K562 (cell line): ENCODE measurements around the gene NRG2. TPM values are rescaled to one million over a fixed set of nuclear protein-coding genes. Genes with fewer than 3 reads are reported as not detected.

ENCODE experiments used
- ADNP ChIP-seq: fragments of 200-800 bp; sonication (Bioruptor generic); IDR thresholded peaks from 2 replicates; pipeline ENCODE4 v1.6.1; 2016; ENCODE audit warnings: missing genetic modification characterization, missing compliant biosample characterization
- CBFB ChIP-seq: sonication (generic); formaldehyde crosslinking; IDR thresholded peaks from 2 replicates; pipeline ENCODE4 v1.4.0; 2020; ENCODE audit warnings: mild to moderate bottlenecking, missing genetic modification reagents
- CBX5 ChIP-seq: IDR thresholded peaks from 2 replicates; pipeline ENCODE4 v1.6.1; 2014; ENCODE audit warnings: low read depth, borderline replicate concordance
- CEBPB ChIP-seq: fragments of 450-650 bp; IDR thresholded peaks from 2 replicates; pipeline ENCODE4 v1.6.1; 2016; ENCODE audit warnings: missing genetic modification characterization, missing compliant biosample characterization
- FOSL1 ChIP-seq: fragments of 200-800 bp; sonication (Bioruptor generic); conservative IDR thresholded peaks from 2 replicates; pipeline ENCODE4 v1.6.1; 2016; ENCODE audit warnings: missing genetic modification characterization, missing compliant biosample characterization
- NR2C2 ChIP-seq, 2 experiments: fragments of 200-800 bp in 1 of 2; sonication (Bioruptor generic) in 1 of 2; sonication (generic) in 1 of 2; formaldehyde crosslinking in 1 of 2; IDR thresholded peaks; 2 replicates each; pipeline versions ENCODE4 v1.6.1 to v1.8.0; 2016 to 2022; ENCODE audit warnings: mild to moderate bottlenecking in 1 of 2, missing compliant biosample characterization in 1 of 2, missing genetic modification characterization in 1 of 2, missing genetic modification reagents in 1 of 2
- PCBP1 ChIP-seq: fragments of 200-400 bp; formaldehyde crosslinking; IDR thresholded peaks from 2 replicates; pipeline ENCODE4 v1.6.1; 2018; ENCODE audit warnings: mild to moderate bottlenecking, low read depth, low read length; ENCODE audit not compliant: poor library complexity, severe bottlenecking
- SMC3 ChIP-seq: conservative IDR thresholded peaks from 2 replicates; pipeline ENCODE4 v1.6.1; 2011; ENCODE audit warnings: low read depth, low read length, improper control_type of control experiment; ENCODE audit not compliant: insufficient read depth
- SUPT5H ChIP-seq: fragments of 450-650 bp; IDR thresholded peaks from 2 replicates; pipeline ENCODE4 v1.6.1; 2016
- ZNF41 ChIP-seq: fragments of 250-450 bp; sonication (Bioruptor Pico); conservative IDR thresholded peaks from 2 replicates; pipeline ENCODE4 v1.4.0; 2020; ENCODE audit warnings: mild to moderate bottlenecking
- ZNF76 ChIP-seq: fragments of 250-450 bp; sonication (Bioruptor Pico); IDR thresholded peaks from 2 replicates; pipeline ENCODE4 v1.4.0; 2020; ENCODE audit warnings: mild to moderate bottlenecking, moderate library complexity, borderline replicate concordance
- polyA plus RNA-seq, 8 experiments: library from polyadenylated mRNA; depleted of rRNA in 4 of 8; stranded (reverse) in 5 of 8; unstranded in 3 of 8; fragments of >200 nt; fragmentation: Nextera tagmentation in 2 of 8; fragmentation: Illumina TruSeq in 1 of 8; extraction: Ambion mirVana in 2 of 8; extraction: Trizol in 1 of 8; gene quantifications; 2 replicates each; pipeline versions ENCODE4 v1.2.1 to v1.2.3, GENCODE V29; 2011 to 2014; ENCODE audit warnings: inconsistent platforms in 1 of 8, missing spikeins in 1 of 8
- total RNA-seq, 7 experiments: library from RNA; depleted of rRNA in 6 of 7; stranded (reverse); fragments of >200 nt in 6 of 7; fragmentation: Illumina TruSeq in 2 of 7; extraction: Trizol in 2 of 7; gene quantifications; 2 replicates each; pipeline versions ENCODE4 v1.2.1 to v1.2.3, GENCODE V29; 2011 to 2021; ENCODE audit warnings: low replicate concordance in 1 of 7
- TF ChIP-seq, protein P1 (sequence below): fragments of 450-650 bp; IDR thresholded peaks from 2 replicates; pipeline ENCODE4 v1.7.1; 2018; ENCODE audit warnings: mild to moderate bottlenecking, low read depth; ENCODE audit not compliant: partially characterized antibody
- TF ChIP-seq, protein P2 (sequence below): fragments of 450-650 bp; IDR thresholded peaks from 2 replicates; pipeline ENCODE4 v1.6.1; 2017; ENCODE audit warnings: mild to moderate bottlenecking, moderate library complexity
- TF ChIP-seq, protein P3 (sequence below): sonication (generic); formaldehyde crosslinking; IDR thresholded peaks from 2 replicates; pipeline ENCODE4 v1.8.1; 2023; ENCODE audit warnings: missing genetic modification reagents, mild to moderate bottlenecking, borderline replicate concordance
- TF ChIP-seq, protein P4 (sequence below): conservative IDR thresholded peaks from 2 replicates; pipeline ENCODE4 v1.6.1; 2011; ENCODE audit warnings: low read depth, mild to moderate bottlenecking, low read length; ENCODE audit not compliant: control insufficient read depth

NRG2 gene
- total and polyA plus RNA-seq, 9 of the 15 experiments (the other 6 are each of a cell fraction or from before 2014, with no cell fraction given), result not detected

DNA sequence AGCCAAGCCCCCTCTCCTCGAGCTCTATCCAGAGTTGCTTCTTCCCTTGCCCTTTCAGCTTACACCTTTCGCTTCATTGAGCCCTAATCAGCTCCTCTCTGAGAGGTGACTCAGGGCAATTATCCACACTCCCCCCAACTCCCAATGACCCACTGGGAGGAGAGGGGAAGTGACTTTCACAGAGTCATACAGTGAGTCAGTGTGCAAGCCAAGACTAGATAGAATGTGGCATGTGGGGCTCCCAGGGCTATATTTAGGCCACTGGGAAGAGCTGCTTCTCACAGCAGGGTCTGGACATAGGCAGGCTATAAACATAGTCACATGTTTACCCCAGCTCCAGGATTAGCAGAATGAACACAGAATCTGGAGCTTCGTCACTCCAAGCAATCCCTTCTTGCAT lies 57.4 kb downstream of the NRG2 start (continued):
- TF ChIP-seq SMC3 (no peak), PCBP1 (no peak), ZNF41 (no peak), CBFB (no peak), NR2C2 (CRISPR knock-in tag; IDR thresholded peaks at IDR 0.05) (no peak), NR2C2 (tag; IDR thresholded peaks at IDR 0.05) (no peak; the same call in 1 of the 2 replicates), FOSL1 (peak; percentile 99), ZNF76 (CRISPR knock-in tag) (no peak), CBX5 (no peak), SUPT5H (no peak), CEBPB (tag) (no peak), ADNP (tag) (no peak)
- TF ChIP-seq, protein P1, sequence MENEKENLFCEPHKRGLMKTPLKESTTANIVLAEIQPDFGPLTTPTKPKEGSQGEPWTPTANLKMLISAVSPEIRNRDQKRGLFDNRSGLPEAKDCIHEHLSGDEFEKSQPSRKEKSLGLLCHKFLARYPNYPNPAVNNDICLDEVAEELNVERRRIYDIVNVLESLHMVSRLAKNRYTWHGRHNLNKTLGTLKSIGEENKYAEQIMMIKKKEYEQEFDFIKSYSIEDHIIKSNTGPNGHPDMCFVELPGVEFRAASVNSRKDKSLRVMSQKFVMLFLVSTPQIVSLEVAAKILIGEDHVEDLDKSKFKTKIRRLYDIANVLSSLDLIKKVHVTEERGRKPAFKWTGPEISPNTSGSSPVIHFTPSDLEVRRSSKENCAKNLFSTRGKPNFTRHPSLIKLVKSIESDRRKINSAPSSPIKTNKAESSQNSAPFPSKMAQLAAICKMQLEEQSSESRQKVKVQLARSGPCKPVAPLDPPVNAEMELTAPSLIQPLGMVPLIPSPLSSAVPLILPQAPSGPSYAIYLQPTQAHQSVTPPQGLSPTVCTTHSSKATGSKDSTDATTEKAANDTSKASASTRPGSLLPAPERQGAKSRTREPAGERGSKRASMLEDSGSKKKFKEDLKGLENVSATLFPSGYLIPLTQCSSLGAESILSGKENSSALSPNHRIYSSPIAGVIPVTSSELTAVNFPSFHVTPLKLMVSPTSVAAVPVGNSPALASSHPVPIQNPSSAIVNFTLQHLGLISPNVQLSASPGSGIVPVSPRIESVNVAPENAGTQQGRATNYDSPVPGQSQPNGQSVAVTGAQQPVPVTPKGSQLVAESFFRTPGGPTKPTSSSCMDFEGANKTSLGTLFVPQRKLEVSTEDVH, result no peak
- TF ChIP-seq, protein P2, sequence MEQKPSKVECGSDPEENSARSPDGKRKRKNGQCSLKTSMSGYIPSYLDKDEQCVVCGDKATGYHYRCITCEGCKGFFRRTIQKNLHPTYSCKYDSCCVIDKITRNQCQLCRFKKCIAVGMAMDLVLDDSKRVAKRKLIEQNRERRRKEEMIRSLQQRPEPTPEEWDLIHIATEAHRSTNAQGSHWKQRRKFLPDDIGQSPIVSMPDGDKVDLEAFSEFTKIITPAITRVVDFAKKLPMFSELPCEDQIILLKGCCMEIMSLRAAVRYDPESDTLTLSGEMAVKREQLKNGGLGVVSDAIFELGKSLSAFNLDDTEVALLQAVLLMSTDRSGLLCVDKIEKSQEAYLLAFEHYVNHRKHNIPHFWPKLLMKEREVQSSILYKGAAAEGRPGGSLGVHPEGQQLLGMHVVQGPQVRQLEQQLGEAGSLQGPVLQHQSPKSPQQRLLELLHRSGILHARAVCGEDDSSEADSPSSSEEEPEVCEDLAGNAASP, result no peak
- TF ChIP-seq, protein P3, sequence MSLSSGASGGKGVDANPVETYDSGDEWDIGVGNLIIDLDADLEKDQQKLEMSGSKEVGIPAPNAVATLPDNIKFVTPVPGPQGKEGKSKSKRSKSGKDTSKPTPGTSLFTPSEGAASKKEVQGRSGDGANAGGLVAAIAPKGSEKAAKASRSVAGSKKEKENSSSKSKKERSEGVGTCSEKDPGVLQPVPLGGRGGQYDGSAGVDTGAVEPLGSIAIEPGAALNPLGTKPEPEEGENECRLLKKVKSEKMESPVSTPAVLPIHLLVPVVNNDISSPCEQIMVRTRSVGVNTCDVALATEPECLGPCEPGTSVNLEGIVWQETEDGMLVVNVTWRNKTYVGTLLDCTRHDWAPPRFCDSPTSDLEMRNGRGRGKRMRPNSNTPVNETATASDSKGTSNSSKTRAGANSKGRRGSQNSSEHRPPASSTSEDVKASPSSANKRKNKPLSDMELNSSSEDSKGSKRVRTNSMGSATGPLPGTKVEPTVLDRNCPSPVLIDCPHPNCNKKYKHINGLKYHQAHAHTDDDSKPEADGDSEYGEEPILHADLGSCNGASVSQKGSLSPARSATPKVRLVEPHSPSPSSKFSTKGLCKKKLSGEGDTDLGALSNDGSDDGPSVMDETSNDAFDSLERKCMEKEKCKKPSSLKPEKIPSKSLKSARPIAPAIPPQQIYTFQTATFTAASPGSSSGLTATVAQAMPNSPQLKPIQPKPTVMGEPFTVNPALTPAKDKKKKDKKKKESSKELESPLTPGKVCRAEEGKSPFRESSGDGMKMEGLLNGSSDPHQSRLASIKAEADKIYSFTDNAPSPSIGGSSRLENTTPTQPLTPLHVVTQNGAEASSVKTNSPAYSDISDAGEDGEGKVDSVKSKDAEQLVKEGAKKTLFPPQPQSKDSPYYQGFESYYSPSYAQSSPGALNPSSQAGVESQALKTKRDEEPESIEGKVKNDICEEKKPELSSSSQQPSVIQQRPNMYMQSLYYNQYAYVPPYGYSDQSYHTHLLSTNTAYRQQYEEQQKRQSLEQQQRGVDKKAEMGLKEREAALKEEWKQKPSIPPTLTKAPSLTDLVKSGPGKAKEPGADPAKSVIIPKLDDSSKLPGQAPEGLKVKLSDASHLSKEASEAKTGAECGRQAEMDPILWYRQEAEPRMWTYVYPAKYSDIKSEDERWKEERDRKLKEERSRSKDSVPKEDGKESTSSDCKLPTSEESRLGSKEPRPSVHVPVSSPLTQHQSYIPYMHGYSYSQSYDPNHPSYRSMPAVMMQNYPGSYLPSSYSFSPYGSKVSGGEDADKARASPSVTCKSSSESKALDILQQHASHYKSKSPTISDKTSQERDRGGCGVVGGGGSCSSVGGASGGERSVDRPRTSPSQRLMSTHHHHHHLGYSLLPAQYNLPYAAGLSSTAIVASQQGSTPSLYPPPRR (CRISPR knock-in tag), result no peak
- TF ChIP-seq, protein P4, sequence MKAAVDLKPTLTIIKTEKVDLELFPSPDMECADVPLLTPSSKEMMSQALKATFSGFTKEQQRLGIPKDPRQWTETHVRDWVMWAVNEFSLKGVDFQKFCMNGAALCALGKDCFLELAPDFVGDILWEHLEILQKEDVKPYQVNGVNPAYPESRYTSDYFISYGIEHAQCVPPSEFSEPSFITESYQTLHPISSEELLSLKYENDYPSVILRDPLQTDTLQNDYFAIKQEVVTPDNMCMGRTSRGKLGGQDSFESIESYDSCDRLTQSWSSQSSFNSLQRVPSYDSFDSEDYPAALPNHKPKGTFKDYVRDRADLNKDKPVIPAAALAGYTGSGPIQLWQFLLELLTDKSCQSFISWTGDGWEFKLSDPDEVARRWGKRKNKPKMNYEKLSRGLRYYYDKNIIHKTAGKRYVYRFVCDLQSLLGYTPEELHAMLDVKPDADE, result no peak
